HG03558 (cell line): ENCODE measurements around the gene DHODH.
"Not testable (repeated sequence)": the region's sequence is repeated elsewhere in the genome, so short reads cannot be mapped to it uniquely, and the experiment has no call there.

Experiments
- ATAC-seq: cut with Tn5 transposase; IDR thresholded peaks from one replicate; pipeline ENCODE4 v1.9.1; 2021; ENCODE audit warnings: moderate number of reproducible peaks; ENCODE audit not compliant: unreplicated experiment; ENCODE audit errors: extremely low read depth

The DHODH gene

DNA sequence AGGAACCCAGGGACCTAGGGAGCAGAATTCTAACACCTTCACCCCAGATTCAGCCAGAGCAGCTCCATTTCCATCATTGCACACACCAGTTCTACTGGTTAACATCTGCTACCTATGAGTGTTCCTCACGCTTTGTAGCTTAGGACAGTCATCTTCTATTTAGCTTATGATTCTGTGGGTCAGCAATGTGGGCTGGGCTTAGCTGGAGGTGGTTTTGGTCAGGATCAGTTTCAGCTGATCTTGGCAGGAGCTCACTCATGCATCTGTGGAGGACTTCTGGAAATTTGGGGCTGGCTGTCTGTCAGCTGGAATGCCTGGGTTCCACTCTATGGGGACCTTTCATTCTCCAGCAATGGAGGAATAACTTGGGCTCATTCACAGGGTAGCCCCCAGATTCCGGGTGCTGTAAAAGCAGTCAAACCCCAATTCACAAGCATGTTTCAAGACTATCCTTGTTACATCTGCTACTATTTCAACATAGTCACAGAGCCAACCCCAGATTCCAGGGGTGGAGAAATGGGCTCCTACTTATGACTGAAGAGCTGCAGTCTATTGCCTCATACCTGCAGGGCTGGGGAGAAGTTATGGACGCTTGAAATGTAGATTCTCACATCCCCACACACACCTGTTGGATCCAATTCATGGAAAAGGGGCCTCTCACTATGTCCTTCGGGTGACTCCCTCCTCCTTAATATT is 42.4 kb downstream of the DHODH start:
- ATAC-seq = no peak

DNA sequence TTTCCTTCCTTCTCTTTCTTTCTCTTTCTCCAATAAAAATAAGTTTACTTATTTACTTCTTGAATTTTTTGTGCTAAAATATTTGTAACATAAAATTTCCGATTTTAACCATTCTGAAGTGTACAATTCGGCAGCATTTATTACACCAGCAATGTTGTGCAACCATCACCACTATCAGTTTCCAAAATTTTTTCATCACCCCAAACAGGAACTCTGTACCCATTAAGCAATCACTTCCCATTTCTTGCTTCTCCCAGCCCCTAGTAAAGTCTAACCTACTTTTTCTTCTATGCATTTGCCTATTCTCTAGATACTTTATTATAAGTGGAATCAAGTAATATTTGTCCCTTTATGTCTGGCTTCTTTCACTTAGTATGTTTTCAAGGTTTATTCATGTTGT is 43.3 kb downstream of the DHODH start:
- no peak for ATAC-seq

- not testable (repeated sequence) for ATAC-seq
Measured at GRCh38 chr16:72054254-72054847, 45.8 kb downstream of the DHODH start, which contains the start of gene HP. Gene HP (plus strand): TSS chr16:72054505. CDS start chr16:72054653, 148 bp downstream.

GRCh38 chr16:72055911-72056310 is 47.4 kb downstream of the DHODH start:
- ATAC-seq = no peak

- ATAC-seq = not testable (repeated sequence)
Measured at GRCh38 chr16:72057313-72057712, 48.8 kb downstream of the DHODH start.

GRCh38 chr16:72059060-72059459 is 50.5 kb downstream of the DHODH start:
- ATAC-seq = not testable (repeated sequence)

DNA sequence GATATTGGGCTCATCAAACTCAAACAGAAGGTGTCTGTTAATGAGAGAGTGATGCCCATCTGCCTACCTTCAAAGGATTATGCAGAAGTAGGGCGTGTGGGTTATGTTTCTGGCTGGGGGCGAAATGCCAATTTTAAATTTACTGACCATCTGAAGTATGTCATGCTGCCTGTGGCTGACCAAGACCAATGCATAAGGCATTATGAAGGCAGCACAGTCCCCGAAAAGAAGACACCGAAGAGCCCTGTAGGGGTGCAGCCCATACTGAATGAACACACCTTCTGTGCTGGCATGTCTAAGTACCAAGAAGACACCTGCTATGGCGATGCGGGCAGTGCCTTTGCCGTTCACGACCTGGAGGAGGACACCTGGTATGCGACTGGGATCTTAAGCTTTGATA is 51.9 kb downstream of the DHODH start:
- no peak for ATAC-seq

GRCh38 chr16:72061564-72061963 is 53.0 kb downstream of the DHODH start:
- no peak for ATAC-seq

GRCh38 chr16:72064361-72064894 is 55.9 kb downstream of the DHODH start:
- ATAC-seq = no peak

GRCh38 chr16:72066747-72067146 is 58.2 kb downstream of the DHODH start:
- ATAC-seq = no peak

DNA sequence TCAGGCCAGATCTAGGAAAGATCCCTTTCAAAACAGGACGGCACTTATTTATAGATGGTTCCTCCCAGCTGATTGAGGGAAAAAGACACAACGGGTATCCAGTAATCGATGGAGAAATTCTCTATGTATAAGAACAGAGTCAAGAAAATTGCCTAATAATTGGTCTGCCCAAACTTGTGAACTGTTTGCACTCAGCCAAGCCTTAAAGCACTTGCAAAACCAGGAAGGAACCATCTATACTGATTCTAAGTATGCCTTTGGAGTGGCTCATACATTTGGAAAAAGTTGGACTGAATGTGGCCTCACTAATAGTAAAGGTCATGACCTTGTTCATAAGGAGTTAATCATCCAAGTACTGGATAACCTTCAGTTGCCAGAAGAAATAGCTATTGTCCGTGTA is 60.4 kb downstream of the DHODH start:
- ATAC-seq = no peak

DNA sequence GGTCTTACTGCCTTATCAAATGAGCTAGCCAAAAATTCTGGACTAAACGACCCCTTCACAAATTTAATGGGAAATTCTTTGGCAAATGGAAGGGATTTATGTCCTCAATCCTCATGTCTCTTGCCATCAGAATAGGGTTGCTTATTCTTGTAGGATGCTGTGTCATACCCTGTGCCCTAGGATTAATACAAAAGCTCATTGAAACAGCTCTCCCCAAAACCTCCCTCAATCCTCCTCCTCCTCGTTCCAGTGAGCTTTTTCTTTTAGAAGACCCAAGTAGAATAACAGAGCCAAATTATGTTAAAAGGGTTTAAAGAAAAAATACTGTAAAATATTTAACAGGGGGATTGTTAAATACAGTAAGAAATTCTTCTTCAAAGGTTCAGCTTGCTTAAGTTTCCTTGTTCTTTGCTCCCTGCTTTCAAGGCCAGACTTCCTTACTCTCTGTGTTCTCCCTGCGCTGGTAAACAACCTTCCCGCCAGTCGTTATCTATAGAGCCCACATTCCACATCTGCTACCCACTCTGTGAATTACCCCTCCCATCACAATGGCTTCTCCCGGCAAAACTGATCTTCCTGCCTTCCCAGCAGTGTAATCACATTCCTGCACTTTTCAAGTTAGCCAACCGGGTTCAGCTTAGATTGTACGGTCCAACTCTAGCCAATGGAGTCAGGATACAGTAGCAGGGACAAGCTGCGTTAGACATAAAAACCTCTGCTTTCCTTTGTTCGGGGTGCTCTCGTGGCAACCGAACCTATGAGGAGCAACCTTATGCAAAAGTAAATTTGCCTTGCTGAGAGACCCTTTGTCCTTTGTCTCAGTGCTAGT is 64.2 kb downstream of the DHODH start:
- ATAC-seq = no peak

DNA sequence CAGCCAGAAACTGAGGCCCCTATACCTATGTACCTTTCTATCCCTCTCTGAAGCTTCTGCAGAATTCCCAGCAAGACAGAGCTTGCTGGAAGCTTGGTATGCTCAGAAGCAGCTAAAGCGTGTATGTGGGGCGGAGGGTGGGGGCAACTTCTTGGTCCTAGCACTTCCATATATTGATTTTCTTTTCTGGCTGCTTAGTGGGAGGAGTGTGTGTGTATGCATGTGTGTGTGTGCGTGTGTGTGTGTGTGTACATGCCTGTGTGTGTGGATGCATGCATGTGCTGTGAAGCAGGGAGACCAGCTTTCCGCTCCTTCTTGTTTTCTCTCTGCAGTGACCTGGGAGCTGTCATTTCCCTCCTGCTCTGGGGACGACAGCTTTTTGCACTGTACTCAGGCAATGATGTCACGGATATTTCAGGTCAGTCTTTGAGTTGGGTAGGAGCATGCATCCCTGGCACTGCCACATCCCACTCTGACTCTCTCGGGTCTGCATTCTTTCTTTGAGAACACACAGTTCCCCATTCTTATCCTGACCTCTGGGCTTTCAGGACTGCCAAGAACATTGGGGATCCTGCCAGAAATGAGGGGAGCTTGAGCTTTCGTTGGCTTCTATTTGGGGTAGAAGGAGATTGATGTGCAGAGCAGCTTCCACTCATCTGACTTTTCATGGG is 65.2 kb downstream of the DHODH start:
- no peak for ATAC-seq

DNA sequence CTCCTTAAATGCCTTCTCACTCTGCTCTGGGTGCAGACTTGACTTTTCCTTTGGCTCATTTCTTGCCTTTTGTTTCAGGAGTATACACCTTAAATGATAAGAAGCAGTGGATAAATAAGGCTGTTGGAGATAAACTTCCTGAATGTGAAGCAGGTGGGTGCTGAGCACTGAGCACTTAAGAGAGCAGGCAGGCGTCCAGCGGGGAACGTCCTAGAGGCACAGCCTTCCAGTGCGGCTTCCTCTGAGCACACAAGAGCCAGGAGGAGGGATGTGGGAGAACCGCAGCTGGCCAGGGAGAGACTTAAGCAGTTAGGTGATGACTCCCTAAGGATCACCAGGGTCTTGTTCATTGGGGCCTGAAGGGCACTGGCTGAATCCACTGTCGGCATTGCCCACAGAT is 66.5 kb downstream of the DHODH start:
- not testable (repeated sequence) for ATAC-seq
